DMS153 (cell line): ENCODE data around the gene BCL2L1.
"Not testable (repeated sequence)": the region's sequence is repeated elsewhere in the genome, so short reads cannot be mapped to it uniquely, and the experiment has no call there.

Source experiments
- DNase-seq: peaks from one replicate; lab custom pipeline; 2025; lab: John Stamatoyannopoulos, UW

Gene BCL2L1

GRCh38 chr20:31648104-31648503 lies 74.6 kb downstream of the BCL2L1 start:
- not testable (repeated sequence) for DNase-seq

- DNase-seq: no peak
These were observed 78.0 kb downstream of the BCL2L1 start for GRCh38 chr20:31644701-31645100.

GRCh38 chr20:31643522-31643921 lies 79.1 kb downstream of the BCL2L1 start:
- no peak for DNase-seq

DNA sequence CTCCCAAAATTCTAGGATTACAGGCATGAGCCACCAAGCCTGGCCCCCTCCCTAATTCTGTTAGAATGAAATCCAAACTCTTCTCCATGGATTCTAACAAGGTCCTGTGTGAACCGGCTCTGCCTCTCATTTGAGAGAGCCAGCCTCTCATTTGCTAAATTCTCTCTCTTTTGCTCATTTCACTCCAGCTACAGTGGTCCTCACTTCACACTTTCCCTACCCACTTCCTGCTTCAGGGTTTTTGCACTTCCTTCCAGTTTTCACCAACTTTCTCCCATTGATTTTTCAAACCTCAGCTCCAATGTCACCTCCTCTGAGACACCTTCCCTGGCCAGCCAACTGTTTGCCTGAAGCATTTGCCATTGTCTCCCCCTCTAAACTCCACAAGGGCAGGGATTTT lies 79.8 kb downstream of the BCL2L1 start:
- no peak for DNase-seq

GRCh38 chr20:31641391-31641790 lies 81.3 kb downstream of the BCL2L1 start:
- no peak for DNase-seq

DNA sequence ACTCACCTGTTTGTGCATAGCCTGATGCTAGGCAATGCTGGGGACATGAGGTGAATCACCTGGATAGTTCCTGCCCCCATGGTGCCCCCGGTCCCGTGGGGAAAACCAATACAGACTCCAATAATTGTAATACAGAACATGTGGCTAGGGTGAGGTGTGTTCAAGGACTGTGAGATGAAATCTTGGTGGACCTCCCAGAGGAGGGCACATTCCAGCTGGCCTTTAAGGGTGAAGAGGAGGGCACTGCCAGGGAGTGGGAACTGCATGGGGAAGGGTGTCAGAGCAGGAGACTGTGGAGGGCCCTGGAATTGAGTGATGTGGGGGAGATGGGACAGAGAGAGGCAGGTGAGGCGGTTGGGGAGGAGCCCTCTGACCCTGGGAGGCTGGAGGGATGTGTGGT lies 82.4 kb downstream of the BCL2L1 start:
- no peak for DNase-seq

DNA sequence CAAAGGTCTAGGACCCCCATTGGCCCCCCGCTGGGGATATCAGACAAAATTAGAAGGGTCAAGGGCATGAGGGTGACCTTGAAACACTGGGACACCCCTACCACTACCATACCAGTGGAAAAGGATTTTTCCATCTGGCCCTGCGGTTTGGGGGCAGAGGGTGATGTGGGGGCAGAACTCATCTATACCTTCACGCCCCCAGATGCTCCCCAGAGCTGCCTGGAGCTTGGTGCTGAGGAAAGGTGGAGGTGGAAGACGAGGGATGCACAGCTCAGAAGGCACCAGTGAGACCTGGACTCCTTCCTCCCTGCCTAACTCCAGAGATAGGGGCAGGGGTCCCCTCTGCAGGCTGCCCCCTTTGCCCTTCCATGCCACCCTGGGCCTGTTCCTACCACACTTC lies 83.9 kb downstream of the BCL2L1 start:
- no peak for DNase-seq

DNA sequence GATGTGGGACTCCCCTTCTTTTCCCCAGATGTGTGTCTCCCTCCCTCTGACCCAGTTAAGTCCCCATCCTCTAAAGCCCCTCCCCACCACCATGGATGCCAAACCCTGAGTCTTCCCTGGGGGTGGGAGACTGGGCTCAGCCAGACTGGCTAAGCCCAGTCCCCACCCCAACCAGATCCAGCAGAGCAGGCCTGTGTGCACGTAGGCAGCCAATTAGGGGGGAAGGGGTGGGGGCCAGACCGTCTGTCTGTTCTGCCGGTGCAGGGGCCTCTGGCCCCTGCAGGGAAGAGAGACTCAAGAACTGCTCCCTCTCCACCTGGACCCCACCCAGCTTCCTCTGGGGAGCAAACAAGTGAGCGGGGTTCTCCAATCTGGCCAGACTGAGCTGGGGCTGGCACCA lies 84.4 kb downstream of the BCL2L1 start:
- DNase-seq: no peak

- no peak for DNase-seq
These were observed 85.0 kb downstream of the BCL2L1 start, which contains the start of gene COX4I2 for GRCh38 chr20:31637660-31638059. TSS of gene COX4I2 (plus strand) at chr20:31637912. CDS start at chr20:31639018, 1,106 bp downstream.

GRCh38 chr20:31633339-31633914 lies 89.2 kb downstream of the BCL2L1 start:
- no peak for DNase-seq

GRCh38 chr20:31632548-31633338 lies 89.9 kb downstream of the BCL2L1 start:
- no peak for DNase-seq

- DNase-seq: no peak
These were observed 92.4 kb downstream of the BCL2L1 start for GRCh38 chr20:31630187-31630790.

- not testable (repeated sequence) for DNase-seq
These were observed 94.6 kb downstream of the BCL2L1 start for GRCh38 chr20:31628057-31628456.

DNA sequence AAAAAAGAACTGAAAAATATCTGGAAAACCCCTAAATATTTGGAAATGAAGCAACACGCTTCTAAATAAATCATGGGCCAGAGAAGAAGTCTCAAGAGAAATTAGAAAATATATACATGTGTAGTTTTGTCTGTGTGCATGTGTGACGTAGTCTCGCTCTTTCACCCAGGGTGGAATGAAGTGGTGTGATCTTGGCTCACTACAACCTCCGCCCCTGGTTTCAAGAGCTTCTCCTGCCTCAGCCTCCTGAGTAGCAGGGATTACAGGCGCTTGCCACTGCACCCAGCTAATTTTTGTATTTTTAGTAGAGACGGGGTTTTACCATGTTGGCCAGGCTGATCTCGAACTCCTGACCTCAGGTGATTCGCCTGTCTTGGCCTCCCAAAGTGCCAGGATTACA lies 96.1 kb downstream of the BCL2L1 start:
- DNase-seq: not testable (repeated sequence)

DNA sequence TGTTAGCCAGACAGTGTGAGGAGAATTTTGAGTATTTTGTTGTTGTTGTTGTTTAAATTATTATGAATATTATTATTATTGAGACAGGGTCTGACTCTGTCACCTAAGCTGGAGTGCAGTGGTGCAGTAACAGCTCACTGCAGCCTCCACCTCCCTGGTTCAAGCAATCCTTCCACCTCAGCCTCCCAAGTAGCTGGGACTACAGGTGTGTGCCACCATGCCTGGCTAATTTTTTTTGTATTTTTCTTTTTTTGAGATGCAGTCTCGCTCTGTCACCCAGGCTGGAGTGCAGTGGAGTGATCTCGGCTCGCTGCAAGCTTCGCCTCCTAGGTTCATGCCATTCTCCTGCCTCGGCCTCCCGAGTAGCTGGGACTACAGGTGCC lies 99.6 kb downstream of the BCL2L1 start:
- DNase-seq: not testable (repeated sequence)

GRCh38 chr20:31620246-31620645 lies 102.4 kb downstream of the BCL2L1 start:
- DNase-seq: no peak

DNA sequence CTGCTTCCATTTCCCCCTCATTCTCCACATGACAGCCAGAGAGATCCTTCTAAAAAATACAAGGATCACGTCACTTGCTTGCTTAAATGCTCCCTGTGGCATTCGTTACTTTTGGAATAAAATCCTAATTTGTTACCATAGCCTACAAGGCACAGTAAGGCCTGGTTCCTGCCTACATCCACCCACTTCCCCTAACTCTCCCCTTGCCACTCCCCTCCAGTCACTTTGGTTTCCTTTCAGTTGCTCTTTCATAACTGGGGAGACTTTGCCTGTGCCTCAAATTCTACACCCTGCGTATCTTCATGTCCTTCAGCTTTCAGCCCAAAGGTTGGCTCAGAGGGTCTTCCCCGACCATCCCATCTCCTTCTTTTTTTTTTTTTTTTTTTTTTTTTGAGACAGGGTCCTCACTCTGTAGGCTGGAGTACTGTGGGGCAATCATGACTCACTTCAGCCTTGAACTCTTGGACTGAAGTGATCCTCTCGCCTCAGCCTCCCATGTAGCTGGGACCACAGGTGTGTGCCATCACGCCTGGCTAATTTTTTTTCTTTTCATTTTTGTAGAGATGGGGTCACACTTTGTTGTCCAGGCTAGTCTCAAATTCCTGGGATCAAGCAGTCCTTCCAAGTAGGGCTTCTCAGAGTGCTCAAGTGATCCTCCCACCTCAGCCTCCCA lies 105.1 kb downstream of the BCL2L1 start:
- DNase-seq: no peak

GRCh38 chr20:31615416-31615815 lies 107.3 kb downstream of the BCL2L1 start:
- DNase-seq: no peak
